Measurements from ENCODE around the gene CRTAC1.

GRCh38 chr10:97981816-97982215 is 48.6 kb downstream of the CRTAC1 start:
- TF ChIP-seq, protein P1, sequence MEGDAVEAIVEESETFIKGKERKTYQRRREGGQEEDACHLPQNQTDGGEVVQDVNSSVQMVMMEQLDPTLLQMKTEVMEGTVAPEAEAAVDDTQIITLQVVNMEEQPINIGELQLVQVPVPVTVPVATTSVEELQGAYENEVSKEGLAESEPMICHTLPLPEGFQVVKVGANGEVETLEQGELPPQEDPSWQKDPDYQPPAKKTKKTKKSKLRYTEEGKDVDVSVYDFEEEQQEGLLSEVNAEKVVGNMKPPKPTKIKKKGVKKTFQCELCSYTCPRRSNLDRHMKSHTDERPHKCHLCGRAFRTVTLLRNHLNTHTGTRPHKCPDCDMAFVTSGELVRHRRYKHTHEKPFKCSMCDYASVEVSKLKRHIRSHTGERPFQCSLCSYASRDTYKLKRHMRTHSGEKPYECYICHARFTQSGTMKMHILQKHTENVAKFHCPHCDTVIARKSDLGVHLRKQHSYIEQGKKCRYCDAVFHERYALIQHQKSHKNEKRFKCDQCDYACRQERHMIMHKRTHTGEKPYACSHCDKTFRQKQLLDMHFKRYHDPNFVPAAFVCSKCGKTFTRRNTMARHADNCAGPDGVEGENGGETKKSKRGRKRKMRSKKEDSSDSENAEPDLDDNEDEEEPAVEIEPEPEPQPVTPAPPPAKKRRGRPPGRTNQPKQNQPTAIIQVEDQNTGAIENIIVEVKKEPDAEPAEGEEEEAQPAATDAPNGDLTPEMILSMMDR (IDR thresholded peaks at IDR 0.05), result no peak
- TF ChIP-seq POLR2A (IDR thresholded peaks at IDR 0.05), result no peak
